ENCODE measurements around the gene TMC4. TPM values are rescaled to one million over a fixed set of nuclear protein-coding genes. Genes with fewer than 3 reads are reported as not detected.

TMC4 gene
- polyA plus RNA-seq, 3 donors = 1.5 to 2.5 (median 2.1) TPM

DNA sequence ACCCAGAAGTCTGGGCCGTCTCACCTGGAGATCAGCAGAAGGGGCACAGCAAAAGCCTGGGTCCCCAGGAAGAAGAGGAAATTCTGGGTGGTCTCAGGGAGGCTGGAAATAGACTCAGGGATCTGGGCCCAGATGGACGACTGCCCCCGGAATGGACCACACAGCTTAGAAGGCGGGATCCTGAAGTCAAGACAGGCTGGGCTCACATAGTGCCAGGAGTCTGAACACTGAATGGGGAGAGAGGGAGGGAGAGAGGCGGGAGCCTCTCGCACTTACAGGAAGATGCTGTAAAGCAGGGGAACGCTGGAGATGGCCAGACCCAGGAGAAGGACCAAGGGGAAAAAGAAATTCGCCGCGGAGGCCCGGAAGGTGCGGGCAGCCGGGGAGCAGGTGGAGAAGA lies 12.1 kb downstream of the TMC4 start:
- H3K9me3 ChIP-seq (replicated peaks in 1 of 2; ENCODE audit: control insufficient read depth in 1 of 2, insufficient read depth in 1 of 2, low read length in 2 of 2) = no peaks in the 10 kb centered on the region
- H3K4me3 ChIP-seq (replicated peaks in 1 of 3; ENCODE audit: low read depth in 2 of 3, low read length in 3 of 3) = peak overlapping the region in 1 of 3 experiments; percentile 94
- TF ChIP-seq, protein P1, sequence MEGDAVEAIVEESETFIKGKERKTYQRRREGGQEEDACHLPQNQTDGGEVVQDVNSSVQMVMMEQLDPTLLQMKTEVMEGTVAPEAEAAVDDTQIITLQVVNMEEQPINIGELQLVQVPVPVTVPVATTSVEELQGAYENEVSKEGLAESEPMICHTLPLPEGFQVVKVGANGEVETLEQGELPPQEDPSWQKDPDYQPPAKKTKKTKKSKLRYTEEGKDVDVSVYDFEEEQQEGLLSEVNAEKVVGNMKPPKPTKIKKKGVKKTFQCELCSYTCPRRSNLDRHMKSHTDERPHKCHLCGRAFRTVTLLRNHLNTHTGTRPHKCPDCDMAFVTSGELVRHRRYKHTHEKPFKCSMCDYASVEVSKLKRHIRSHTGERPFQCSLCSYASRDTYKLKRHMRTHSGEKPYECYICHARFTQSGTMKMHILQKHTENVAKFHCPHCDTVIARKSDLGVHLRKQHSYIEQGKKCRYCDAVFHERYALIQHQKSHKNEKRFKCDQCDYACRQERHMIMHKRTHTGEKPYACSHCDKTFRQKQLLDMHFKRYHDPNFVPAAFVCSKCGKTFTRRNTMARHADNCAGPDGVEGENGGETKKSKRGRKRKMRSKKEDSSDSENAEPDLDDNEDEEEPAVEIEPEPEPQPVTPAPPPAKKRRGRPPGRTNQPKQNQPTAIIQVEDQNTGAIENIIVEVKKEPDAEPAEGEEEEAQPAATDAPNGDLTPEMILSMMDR (IDR thresholded peaks at IDR 0.05) = no peak
- peaks cover 22 to 23% of the 10 kb centered on the region in 2 donors for H3K36me3 ChIP-seq (replicated peaks in 1 of 2; ENCODE audit: control insufficient read depth in 1 of 2, insufficient read depth in 2 of 2, low read length in 2 of 2)
- Mint-ChIP-seq H3K36me3 (peaks cover 19 to 25% of the 10 kb centered on the region in 2 donors), H3K4me1 (peaks cover 64% of the 10 kb centered on the region), H3K9me3 (peaks cover 0 to 9% (median 0%) of the 10 kb centered on the region in 7 donors), H3K4me3 (peak overlapping the region in 1 of 2 donors; percentile 88), H3K27ac (peak overlapping the region in 6 of 7 donors; percentile 92 to 99 (median 96)), H3K27me3 (ENCODE audit: low read depth in 3 of 3) (peaks cover 3 to 20% (median 18%) of the 10 kb centered on the region in 3 donors)
- no peak overlapping the region for H3K9ac ChIP-seq (ENCODE audit: insufficient read depth, low read length, poor library complexity, severe bottlenecking)
- 77% methylated on average over 10 of the region's 13 CpGs for WGBS (ENCODE audit: insufficient coverage)
- no peak overlapping the region for H2AFZ ChIP-seq (ENCODE audit: insufficient read depth, low read depth, low read length, poor library complexity, severe bottlenecking)
- H4K20me1 ChIP-seq (ENCODE audit: insufficient read depth, low read length) = peaks cover 35% of the 10 kb centered on the region
- peak overlapping the region in 1 of 2 donors; percentile 87 for H3K27ac ChIP-seq (ENCODE audit: low read depth in 1 of 2, low read length in 2 of 2)
- peaks cover 60 to 70% of the 10 kb centered on the region in 2 donors for H3K4me1 ChIP-seq (ENCODE audit: control insufficient read depth in 1 of 2, insufficient read depth in 2 of 2, low read length in 2 of 2)
- intact Hi-C loops (cut with micrococcal nuclease) = no loop called here
- H3K79me2 ChIP-seq (ENCODE audit: insufficient read depth, low read length) = peaks cover 46% of the 10 kb centered on the region
- peak overlapping the region; percentile 95 for H3K4me2 ChIP-seq (replicated peaks; ENCODE audit: extremely low read depth, low read length, poor library complexity, severe bottlenecking)
- DNase-seq = no peak
- H3K27me3 ChIP-seq (ENCODE audit: control insufficient read depth in 2 of 2, insufficient read depth in 2 of 2, low read length in 2 of 2) = peaks cover 0 to 8% of the 10 kb centered on the region in 2 donors

DNA sequence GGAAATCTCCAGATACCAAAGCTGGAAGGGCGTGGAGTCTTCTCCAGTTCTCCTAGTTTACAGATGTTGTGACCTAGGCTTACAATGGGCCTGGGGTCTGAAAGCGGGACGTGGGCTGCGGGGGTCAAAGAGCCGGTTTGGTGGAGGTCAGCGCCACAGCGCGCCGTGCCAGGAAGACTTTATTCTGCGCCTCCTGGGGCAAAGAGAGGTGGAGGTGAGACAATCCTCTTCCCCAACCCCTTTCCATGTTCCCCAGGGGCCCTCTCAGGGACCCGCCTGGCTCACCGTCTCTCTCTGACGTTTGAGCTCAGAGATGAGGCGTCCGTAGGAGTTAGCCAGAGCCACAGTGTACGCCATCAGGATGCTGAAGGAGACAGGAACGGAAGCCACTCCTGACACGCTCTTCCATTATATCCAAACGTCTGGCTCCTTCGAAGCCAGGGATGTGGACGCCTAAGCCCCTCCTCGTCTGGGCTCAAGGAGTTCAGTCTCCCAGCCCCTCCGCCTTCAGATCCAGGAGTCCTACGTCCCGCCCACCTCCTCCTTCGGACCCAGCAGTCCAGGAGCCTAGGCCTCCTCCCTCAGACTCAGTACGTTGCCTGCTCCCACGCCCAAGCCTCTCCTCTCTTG lies 12.7 kb downstream of the TMC4 start:
- TF ChIP-seq, protein P1 (IDR thresholded peaks at IDR 0.05) = no peak
- peaks cover 40% of the 10 kb centered on the region for H4K20me1 ChIP-seq (ENCODE audit: insufficient read depth, low read length)
- H3K27me3 ChIP-seq (ENCODE audit: control insufficient read depth in 2 of 2, insufficient read depth in 2 of 2, low read length in 2 of 2) = peaks cover 0 to 8% of the 10 kb centered on the region in 2 donors
- peaks cover 48% of the 10 kb centered on the region for H3K79me2 ChIP-seq (ENCODE audit: insufficient read depth, low read length)
- no peaks in the 10 kb centered on the region for H3K9me3 ChIP-seq (replicated peaks in 1 of 2; ENCODE audit: control insufficient read depth in 1 of 2, insufficient read depth in 1 of 2, low read length in 2 of 2)
- Mint-ChIP-seq H3K9me3 (peaks cover 0 to 6% (median 0%) of the 10 kb centered on the region in 7 donors), H3K27me3 (ENCODE audit: low read depth in 3 of 3) (peaks cover 0 to 17% (median 14%) of the 10 kb centered on the region in 3 donors), H3K4me1 (peaks cover 64% of the 10 kb centered on the region), H3K36me3 (peaks cover 22 to 29% of the 10 kb centered on the region in 2 donors), H3K27ac (peak overlapping the region; percentile 92 to 99 (median 96)), H3K4me3 (peak overlapping the region; percentile 88 to 91)
- DNase-seq = no peak
- peaks cover 60 to 69% of the 10 kb centered on the region in 2 donors for H3K4me1 ChIP-seq (ENCODE audit: control insufficient read depth in 1 of 2, insufficient read depth in 2 of 2, low read length in 2 of 2)
- H3K36me3 ChIP-seq (replicated peaks in 1 of 2; ENCODE audit: control insufficient read depth in 1 of 2, insufficient read depth in 2 of 2, low read length in 2 of 2) = peaks cover 27 to 29% of the 10 kb centered on the region in 2 donors
- H3K4me3 ChIP-seq (replicated peaks in 1 of 3; ENCODE audit: low read depth in 2 of 3, low read length in 3 of 3) = peak overlapping the region; percentile 37 to 94 (median 39)
- 9% methylated on average over 15 of the region's 28 CpGs for WGBS (ENCODE audit: insufficient coverage)
- peak overlapping the region; percentile 95 for H3K4me2 ChIP-seq (replicated peaks; ENCODE audit: extremely low read depth, low read length, poor library complexity, severe bottlenecking)
- H2AFZ ChIP-seq (ENCODE audit: insufficient read depth, low read depth, low read length, poor library complexity, severe bottlenecking) = peak overlapping the region; percentile 84
- H3K27ac ChIP-seq (ENCODE audit: low read depth in 1 of 2, low read length in 2 of 2) = peak overlapping the region; percentile 78 to 87
- peak overlapping the region; percentile 62 for H3K9ac ChIP-seq (ENCODE audit: insufficient read depth, low read length, poor library complexity, severe bottlenecking)
- intact Hi-C loops (cut with micrococcal nuclease) = no loop called here

All from CD14-positive monocyte (primary cell).